HepG2 (cell line): ENCODE results near the gene CFD. TPM values are rescaled to one million over a fixed set of nuclear protein-coding genes. Genes with fewer than 3 reads are reported as not detected.

Source experiments
- RBM22 ChIP-seq: fragments of 200-400 bp; formaldehyde crosslinking; optimal IDR thresholded peaks from 2 replicates; pipeline ENCODE3; 2017; ENCODE audit warnings: mild to moderate bottlenecking, low read length, moderate library complexity
- ZNF292 ChIP-seq: sonication (generic); formaldehyde crosslinking; IDR thresholded peaks from 2 replicates; pipeline ENCODE4 v1.8.1; 2022; ENCODE audit warnings: mild to moderate bottlenecking, low read depth, missing genetic modification reagents, borderline replicate concordance
- polyA plus RNA-seq, 8 experiments: library from polyadenylated mRNA; depleted of rRNA in 3 of 8; stranded (reverse) in 7 of 8; unstranded in 1 of 8; fragments of >200 nt; fragmentation: Illumina TruSeq in 4 of 8; extraction: Trizol in 4 of 8; gene quantifications; 2 replicates each; pipeline versions ENCODE4 v1.2.1 to v1.2.3, GENCODE V29; 2011 to 2016; ENCODE audit warnings: low read depth in 4 of 8, missing spikeins in 1 of 8, mixed read lengths in 1 of 8; ENCODE audit not compliant: insufficient read depth in 1 of 8
- total RNA-seq, 5 experiments: library from RNA; depleted of rRNA; stranded (reverse); fragments of >200 nt; fragmentation: Illumina TruSeq; extraction: Trizol; gene quantifications; 2 replicates each; pipeline ENCODE4 v1.2.3, GENCODE V29; 2016; ENCODE audit warnings: low read depth in 1 of 5
- TF ChIP-seq, protein P1 (sequence below): sonication (generic); formaldehyde crosslinking; IDR thresholded peaks from 2 replicates; pipeline ENCODE4 v1.5.0; 2020; ENCODE audit warnings: mild to moderate bottlenecking, missing genetic modification reagents, borderline replicate concordance
- TF ChIP-seq, protein P2 (sequence below): sonication (generic); formaldehyde crosslinking; IDR thresholded peaks from 2 replicates; pipeline ENCODE4 v1.5.1; 2020; ENCODE audit warnings: mild to moderate bottlenecking, missing genetic modification reagents, borderline replicate concordance
- TF ChIP-seq, protein P3 (sequence below): sonication (generic); formaldehyde crosslinking; IDR thresholded peaks from 2 replicates; pipeline ENCODE4 v1.4.0; 2020; ENCODE audit warnings: missing genetic modification reagents, borderline replicate concordance

The CFD gene
- total and polyA plus RNA-seq, 2 of the 13 experiments (the other 11 are each of a cell fraction or from before 2014, with no cell fraction given) = 2.3 to 4.6 TPM

GRCh38 chr19:907183-907853, 47.9 kb downstream of the CFD start (continued):
- TF ChIP-seq, protein P1, sequence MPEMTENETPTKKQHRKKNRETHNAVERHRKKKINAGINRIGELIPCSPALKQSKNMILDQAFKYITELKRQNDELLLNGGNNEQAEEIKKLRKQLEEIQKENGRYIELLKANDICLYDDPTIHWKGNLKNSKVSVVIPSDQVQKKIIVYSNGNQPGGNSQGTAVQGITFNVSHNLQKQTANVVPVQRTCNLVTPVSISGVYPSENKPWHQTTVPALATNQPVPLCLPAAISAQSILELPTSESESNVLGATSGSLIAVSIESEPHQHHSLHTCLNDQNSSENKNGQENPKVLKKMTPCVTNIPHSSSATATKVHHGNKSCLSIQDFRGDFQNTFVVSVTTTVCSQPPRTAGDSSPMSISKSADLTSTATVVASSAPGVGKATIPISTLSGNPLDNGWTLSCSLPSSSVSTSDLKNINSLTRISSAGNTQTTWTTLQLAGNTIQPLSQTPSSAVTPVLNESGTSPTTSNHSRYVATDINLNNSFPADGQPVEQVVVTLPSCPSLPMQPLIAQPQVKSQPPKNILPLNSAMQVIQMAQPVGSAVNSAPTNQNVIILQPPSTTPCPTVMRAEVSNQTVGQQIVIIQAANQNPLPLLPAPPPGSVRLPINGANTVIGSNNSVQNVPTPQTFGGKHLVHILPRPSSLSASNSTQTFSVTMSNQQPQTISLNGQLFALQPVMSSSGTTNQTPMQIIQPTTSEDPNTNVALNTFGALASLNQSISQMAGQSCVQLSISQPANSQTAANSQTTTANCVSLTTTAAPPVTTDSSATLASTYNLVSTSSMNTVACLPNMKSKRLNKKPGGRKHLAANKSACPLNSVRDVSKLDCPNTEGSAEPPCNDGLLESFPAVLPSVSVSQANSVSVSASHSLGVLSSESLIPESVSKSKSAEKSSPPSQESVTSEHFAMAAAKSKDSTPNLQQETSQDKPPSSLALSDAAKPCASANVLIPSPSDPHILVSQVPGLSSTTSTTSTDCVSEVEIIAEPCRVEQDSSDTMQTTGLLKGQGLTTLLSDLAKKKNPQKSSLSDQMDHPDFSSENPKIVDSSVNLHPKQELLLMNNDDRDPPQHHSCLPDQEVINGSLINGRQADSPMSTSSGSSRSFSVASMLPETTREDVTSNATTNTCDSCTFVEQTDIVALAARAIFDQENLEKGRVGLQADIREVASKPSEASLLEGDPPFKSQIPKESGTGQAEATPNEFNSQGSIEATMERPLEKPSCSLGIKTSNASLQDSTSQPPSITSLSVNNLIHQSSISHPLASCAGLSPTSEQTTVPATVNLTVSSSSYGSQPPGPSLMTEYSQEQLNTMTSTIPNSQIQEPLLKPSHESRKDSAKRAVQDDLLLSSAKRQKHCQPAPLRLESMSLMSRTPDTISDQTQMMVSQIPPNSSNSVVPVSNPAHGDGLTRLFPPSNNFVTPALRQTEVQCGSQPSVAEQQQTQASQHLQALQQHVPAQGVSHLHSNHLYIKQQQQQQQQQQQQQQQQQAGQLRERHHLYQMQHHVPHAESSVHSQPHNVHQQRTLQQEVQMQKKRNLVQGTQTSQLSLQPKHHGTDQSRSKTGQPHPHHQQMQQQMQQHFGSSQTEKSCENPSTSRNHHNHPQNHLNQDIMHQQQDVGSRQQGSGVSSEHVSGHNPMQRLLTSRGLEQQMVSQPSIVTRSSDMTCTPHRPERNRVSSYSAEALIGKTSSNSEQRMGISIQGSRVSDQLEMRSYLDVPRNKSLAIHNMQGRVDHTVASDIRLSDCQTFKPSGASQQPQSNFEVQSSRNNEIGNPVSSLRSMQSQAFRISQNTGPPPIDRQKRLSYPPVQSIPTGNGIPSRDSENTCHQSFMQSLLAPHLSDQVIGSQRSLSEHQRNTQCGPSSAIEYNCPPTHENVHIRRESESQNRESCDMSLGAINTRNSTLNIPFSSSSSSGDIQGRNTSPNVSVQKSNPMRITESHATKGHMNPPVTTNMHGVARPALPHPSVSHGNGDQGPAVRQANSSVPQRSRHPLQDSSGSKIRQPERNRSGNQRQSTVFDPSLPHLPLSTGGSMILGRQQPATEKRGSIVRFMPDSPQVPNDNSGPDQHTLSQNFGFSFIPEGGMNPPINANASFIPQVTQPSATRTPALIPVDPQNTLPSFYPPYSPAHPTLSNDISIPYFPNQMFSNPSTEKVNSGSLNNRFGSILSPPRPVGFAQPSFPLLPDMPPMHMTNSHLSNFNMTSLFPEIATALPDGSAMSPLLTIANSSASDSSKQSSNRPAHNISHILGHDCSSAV (CRISPR knock-in tag) = no peak
- TF ChIP-seq, protein P2, sequence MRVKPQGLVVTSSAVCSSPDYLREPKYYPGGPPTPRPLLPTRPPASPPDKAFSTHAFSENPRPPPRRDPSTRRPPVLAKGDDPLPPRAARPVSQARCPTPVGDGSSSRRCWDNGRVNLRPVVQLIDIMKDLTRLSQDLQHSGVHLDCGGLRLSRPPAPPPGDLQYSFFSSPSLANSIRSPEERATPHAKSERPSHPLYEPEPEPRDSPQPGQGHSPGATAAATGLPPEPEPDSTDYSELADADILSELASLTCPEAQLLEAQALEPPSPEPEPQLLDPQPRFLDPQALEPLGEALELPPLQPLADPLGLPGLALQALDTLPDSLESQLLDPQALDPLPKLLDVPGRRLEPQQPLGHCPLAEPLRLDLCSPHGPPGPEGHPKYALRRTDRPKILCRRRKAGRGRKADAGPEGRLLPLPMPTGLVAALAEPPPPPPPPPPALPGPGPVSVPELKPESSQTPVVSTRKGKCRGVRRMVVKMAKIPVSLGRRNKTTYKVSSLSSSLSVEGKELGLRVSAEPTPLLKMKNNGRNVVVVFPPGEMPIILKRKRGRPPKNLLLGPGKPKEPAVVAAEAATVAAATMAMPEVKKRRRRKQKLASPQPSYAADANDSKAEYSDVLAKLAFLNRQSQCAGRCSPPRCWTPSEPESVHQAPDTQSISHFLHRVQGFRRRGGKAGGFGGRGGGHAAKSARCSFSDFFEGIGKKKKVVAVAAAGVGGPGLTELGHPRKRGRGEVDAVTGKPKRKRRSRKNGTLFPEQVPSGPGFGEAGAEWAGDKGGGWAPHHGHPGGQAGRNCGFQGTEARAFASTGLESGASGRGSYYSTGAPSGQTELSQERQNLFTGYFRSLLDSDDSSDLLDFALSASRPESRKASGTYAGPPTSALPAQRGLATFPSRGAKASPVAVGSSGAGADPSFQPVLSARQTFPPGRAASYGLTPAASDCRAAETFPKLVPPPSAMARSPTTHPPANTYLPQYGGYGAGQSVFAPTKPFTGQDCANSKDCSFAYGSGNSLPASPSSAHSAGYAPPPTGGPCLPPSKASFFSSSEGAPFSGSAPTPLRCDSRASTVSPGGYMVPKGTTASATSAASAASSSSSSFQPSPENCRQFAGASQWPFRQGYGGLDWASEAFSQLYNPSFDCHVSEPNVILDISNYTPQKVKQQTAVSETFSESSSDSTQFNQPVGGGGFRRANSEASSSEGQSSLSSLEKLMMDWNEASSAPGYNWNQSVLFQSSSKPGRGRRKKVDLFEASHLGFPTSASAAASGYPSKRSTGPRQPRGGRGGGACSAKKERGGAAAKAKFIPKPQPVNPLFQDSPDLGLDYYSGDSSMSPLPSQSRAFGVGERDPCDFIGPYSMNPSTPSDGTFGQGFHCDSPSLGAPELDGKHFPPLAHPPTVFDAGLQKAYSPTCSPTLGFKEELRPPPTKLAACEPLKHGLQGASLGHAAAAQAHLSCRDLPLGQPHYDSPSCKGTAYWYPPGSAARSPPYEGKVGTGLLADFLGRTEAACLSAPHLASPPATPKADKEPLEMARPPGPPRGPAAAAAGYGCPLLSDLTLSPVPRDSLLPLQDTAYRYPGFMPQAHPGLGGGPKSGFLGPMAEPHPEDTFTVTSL (CRISPR knock-in tag) = no peak
- TF ChIP-seq, protein P3, sequence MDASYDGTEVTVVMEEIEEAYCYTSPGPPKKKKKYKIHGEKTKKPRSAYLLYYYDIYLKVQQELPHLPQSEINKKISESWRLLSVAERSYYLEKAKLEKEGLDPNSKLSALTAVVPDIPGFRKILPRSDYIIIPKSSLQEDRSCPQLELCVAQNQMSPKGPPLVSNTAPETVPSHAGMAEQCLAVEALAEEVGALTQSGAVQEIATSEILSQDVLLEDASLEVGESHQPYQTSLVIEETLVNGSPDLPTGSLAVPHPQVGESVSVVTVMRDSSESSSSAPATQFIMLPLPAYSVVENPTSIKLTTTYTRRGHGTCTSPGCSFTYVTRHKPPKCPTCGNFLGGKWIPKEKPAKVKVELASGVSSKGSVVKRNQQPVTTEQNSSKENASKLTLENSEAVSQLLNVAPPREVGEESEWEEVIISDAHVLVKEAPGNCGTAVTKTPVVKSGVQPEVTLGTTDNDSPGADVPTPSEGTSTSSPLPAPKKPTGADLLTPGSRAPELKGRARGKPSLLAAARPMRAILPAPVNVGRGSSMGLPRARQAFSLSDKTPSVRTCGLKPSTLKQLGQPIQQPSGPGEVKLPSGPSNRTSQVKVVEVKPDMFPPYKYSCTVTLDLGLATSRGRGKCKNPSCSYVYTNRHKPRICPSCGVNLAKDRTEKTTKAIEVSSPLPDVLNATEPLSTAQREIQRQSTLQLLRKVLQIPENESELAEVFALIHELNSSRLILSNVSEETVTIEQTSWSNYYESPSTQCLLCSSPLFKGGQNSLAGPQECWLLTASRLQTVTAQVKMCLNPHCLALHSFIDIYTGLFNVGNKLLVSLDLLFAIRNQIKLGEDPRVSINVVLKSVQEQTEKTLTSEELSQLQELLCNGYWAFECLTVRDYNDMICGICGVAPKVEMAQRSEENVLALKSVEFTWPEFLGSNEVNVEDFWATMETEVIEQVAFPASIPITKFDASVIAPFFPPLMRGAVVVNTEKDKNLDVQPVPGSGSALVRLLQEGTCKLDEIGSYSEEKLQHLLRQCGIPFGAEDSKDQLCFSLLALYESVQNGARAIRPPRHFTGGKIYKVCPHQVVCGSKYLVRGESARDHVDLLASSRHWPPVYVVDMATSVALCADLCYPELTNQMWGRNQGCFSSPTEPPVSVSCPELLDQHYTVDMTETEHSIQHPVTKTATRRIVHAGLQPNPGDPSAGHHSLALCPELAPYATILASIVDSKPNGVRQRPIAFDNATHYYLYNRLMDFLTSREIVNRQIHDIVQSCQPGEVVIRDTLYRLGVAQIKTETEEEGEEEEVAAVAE = no peak
- no peak for TF ChIP-seq RBM22
- TF ChIP-seq ZNF292 = no peak
